Measurements from ENCODE around the gene IL17RC.

The IL17RC gene

GRCh38 chr3:9886328-9886727 is 30.6 kb upstream of the IL17RC start:
- peak overlapping the region; percentile 45 for H4K91ac ChIP-seq (ENCODE audit: low read depth, low read length)
- H4K8ac ChIP-seq (ENCODE audit: low read depth, low read length) = no peak overlapping the region
- H3K23ac ChIP-seq (ENCODE audit: low read length) = no peak overlapping the region
- H3K18ac ChIP-seq (ENCODE audit: low read length) = no peak overlapping the region
- H3K79me1 ChIP-seq (ENCODE audit: low read length) = peaks cover 15% of the 10 kb centered on the region
- H3K27ac ChIP-seq (ENCODE audit: low read depth, low read length) = no peak overlapping the region
- H3K14ac ChIP-seq (ENCODE audit: low read length) = no peak overlapping the region
- no peak overlapping the region for H2AFZ ChIP-seq (ENCODE audit: insufficient read depth, low read length, poor library complexity)
- H2BK5ac ChIP-seq (ENCODE audit: low read depth, low read length, poor library complexity) = no peak overlapping the region
- no peak overlapping the region for H3K4ac ChIP-seq (ENCODE audit: low read depth, low read length)
- H3K4me2 ChIP-seq (ENCODE audit: low read length) = no peak overlapping the region
- no peak overlapping the region for H3K4me3 ChIP-seq (ENCODE audit: low read depth, low read length)
- H2AK5ac ChIP-seq (ENCODE audit: low read length) = no peak overlapping the region
- H3K9me3 ChIP-seq (ENCODE audit: insufficient read depth, low read depth, low read length) = no peaks in the 10 kb centered on the region
- H3K27me3 ChIP-seq (ENCODE audit: insufficient read depth, low read length) = no peaks in the 10 kb centered on the region
- peaks cover 5% of the 10 kb centered on the region for H3K79me2 ChIP-seq (ENCODE audit: control insufficient read depth, insufficient read depth, low read length, poor library complexity)
- peak overlapping the region; percentile 79 for H2BK12ac ChIP-seq (ENCODE audit: low read length)
- no peak overlapping the region for H3K9ac ChIP-seq (ENCODE audit: low read length)
- no peak for DNase-seq
- H2BK120ac ChIP-seq (ENCODE audit: insufficient read depth, low read length, poor library complexity) = no peak overlapping the region
- H4K12ac ChIP-seq (ENCODE audit: low read depth, low read length) = no peak overlapping the region
- H3K4me1 ChIP-seq (ENCODE audit: control insufficient read depth in 1 of 2, insufficient read depth in 2 of 2, low read length in 2 of 2) = peaks cover 0 to 6% of the 10 kb centered on the region in 2 experiments
- H3K36me3 ChIP-seq (ENCODE audit: control insufficient read depth in 1 of 2, insufficient read depth in 2 of 2, low read length in 2 of 2) = no peaks in the 10 kb centered on the region

- Histone ChIP-seq H4K91ac (ENCODE audit: low read depth, low read length) (no peak overlapping the region), H3K9ac (ENCODE audit: low read length) (no peak overlapping the region), H4K8ac (ENCODE audit: low read depth, low read length) (no peak overlapping the region), H2AK5ac (ENCODE audit: low read length) (no peak overlapping the region), H3K18ac (ENCODE audit: low read length) (no peak overlapping the region), H4K12ac (ENCODE audit: low read depth, low read length) (no peak overlapping the region), H3K4me1 (ENCODE audit: control insufficient read depth in 1 of 2, insufficient read depth in 2 of 2, low read length in 2 of 2) (peaks cover 0 to 6% of the 10 kb centered on the region in 2 experiments), H3K79me1 (ENCODE audit: low read length) (peaks cover 15% of the 10 kb centered on the region), H2BK12ac (ENCODE audit: low read length) (no peak overlapping the region), H3K9me3 (ENCODE audit: insufficient read depth, low read depth, low read length) (no peaks in the 10 kb centered on the region), H2BK120ac (ENCODE audit: insufficient read depth, low read length, poor library complexity) (no peak overlapping the region), H3K36me3 (ENCODE audit: control insufficient read depth in 1 of 2, insufficient read depth in 2 of 2, low read length in 2 of 2) (peaks cover 0 to 1% of the 10 kb centered on the region in 2 experiments), H3K79me2 (ENCODE audit: control insufficient read depth, insufficient read depth, low read length, poor library complexity) (peaks cover 5% of the 10 kb centered on the region), H3K4me3 (ENCODE audit: low read depth, low read length) (no peak overlapping the region), H3K4ac (ENCODE audit: low read depth, low read length) (no peak overlapping the region), H3K27ac (ENCODE audit: low read depth, low read length) (no peak overlapping the region), H2BK5ac (ENCODE audit: low read depth, low read length, poor library complexity) (no peak overlapping the region), H2AFZ (ENCODE audit: insufficient read depth, low read length, poor library complexity) (no peak overlapping the region), H3K23ac (ENCODE audit: low read length) (no peak overlapping the region), H3K27me3 (ENCODE audit: insufficient read depth, low read length) (no peaks in the 10 kb centered on the region), H3K14ac (ENCODE audit: low read length) (no peak overlapping the region), H3K4me2 (ENCODE audit: low read length) (no peak overlapping the region)
- no CpG with 5 or more reads among the region's 5 CpGs for WGBS (ENCODE audit: extremely low coverage, insufficient coverage, insufficient read length)
- no peak for DNase-seq
Measured at GRCh38 chr3:9887480-9887879, 29.4 kb upstream of the IL17RC start.

GRCh38 chr3:9888540-9888939 is 28.4 kb upstream of the IL17RC start:
- no peak overlapping the region for H4K12ac ChIP-seq (ENCODE audit: low read depth, low read length)
- no CpG with 5 or more reads among the region's 3 CpGs for WGBS (ENCODE audit: extremely low coverage, insufficient coverage, insufficient read length)
- no peak overlapping the region for H2BK5ac ChIP-seq (ENCODE audit: low read depth, low read length, poor library complexity)

GRCh38 chr3:9889405-9889804 is 27.5 kb upstream of the IL17RC start:
- Histone ChIP-seq H3K79me2 (ENCODE audit: control insufficient read depth, insufficient read depth, low read length, poor library complexity) (peaks cover 5% of the 10 kb centered on the region), H2BK120ac (ENCODE audit: insufficient read depth, low read length, poor library complexity) (no peak overlapping the region), H2BK12ac (ENCODE audit: low read length) (no peak overlapping the region), H3K23ac (ENCODE audit: low read length) (no peak overlapping the region), H3K4me1 (ENCODE audit: control insufficient read depth in 1 of 2, insufficient read depth in 2 of 2, low read length in 2 of 2) (no peaks in the 10 kb centered on the region), H3K27ac (ENCODE audit: low read depth, low read length) (no peak overlapping the region), H3K9ac (ENCODE audit: low read length) (no peak overlapping the region), H3K9me3 (ENCODE audit: insufficient read depth, low read depth, low read length) (no peaks in the 10 kb centered on the region), H3K79me1 (ENCODE audit: low read length) (peaks cover 11% of the 10 kb centered on the region), H4K8ac (ENCODE audit: low read depth, low read length) (no peak overlapping the region), H3K27me3 (ENCODE audit: insufficient read depth, low read length) (no peaks in the 10 kb centered on the region), H2AK5ac (ENCODE audit: low read length) (no peak overlapping the region), H2AFZ (ENCODE audit: insufficient read depth, low read length, poor library complexity) (no peak overlapping the region), H4K91ac (ENCODE audit: low read depth, low read length) (no peak overlapping the region), H2BK5ac (ENCODE audit: low read depth, low read length, poor library complexity) (no peak overlapping the region), H3K4me2 (ENCODE audit: low read length) (no peak overlapping the region), H3K4me3 (ENCODE audit: low read depth, low read length) (no peak overlapping the region), H4K12ac (ENCODE audit: low read depth, low read length) (no peak overlapping the region), H3K36me3 (ENCODE audit: control insufficient read depth in 1 of 2, insufficient read depth in 2 of 2, low read length in 2 of 2) (peaks cover 6 to 10% of the 10 kb centered on the region in 2 experiments), H3K4ac (ENCODE audit: low read depth, low read length) (no peak overlapping the region), H3K14ac (ENCODE audit: low read length) (no peak overlapping the region), H3K18ac (ENCODE audit: low read length) (no peak overlapping the region)
- DNase-seq = no peak
- no CpG with 5 or more reads among the region's 5 CpGs for WGBS (ENCODE audit: extremely low coverage, insufficient coverage, insufficient read length)

More at GRCh38 chr3:9888540-9888939, 28.4 kb upstream of the IL17RC start:
- DNase-seq = no peak
- H4K91ac ChIP-seq (ENCODE audit: low read depth, low read length) = no peak overlapping the region
- peaks cover 6 to 10% of the 10 kb centered on the region in 2 experiments for H3K36me3 ChIP-seq (ENCODE audit: control insufficient read depth in 1 of 2, insufficient read depth in 2 of 2, low read length in 2 of 2)
- peaks cover 5% of the 10 kb centered on the region for H3K79me2 ChIP-seq (ENCODE audit: control insufficient read depth, insufficient read depth, low read length, poor library complexity)
- H3K4me2 ChIP-seq (ENCODE audit: low read length) = no peak overlapping the region
- no peak overlapping the region for H3K18ac ChIP-seq (ENCODE audit: low read length)
- H2AK5ac ChIP-seq (ENCODE audit: low read length) = no peak overlapping the region
- H3K27me3 ChIP-seq (ENCODE audit: insufficient read depth, low read length) = no peaks in the 10 kb centered on the region
- no peak overlapping the region for H3K14ac ChIP-seq (ENCODE audit: low read length)
- no peak overlapping the region for H3K9ac ChIP-seq (ENCODE audit: low read length)
- no peak overlapping the region for H3K23ac ChIP-seq (ENCODE audit: low read length)
- no peak overlapping the region for H3K4ac ChIP-seq (ENCODE audit: low read depth, low read length)
- H3K9me3 ChIP-seq (ENCODE audit: insufficient read depth, low read depth, low read length) = no peaks in the 10 kb centered on the region
- no peak overlapping the region for H2BK12ac ChIP-seq (ENCODE audit: low read length)
- H4K8ac ChIP-seq (ENCODE audit: low read depth, low read length) = no peak overlapping the region
- H3K4me3 ChIP-seq (ENCODE audit: low read depth, low read length) = no peak overlapping the region
- H2AFZ ChIP-seq (ENCODE audit: insufficient read depth, low read length, poor library complexity) = no peak overlapping the region
- H2BK120ac ChIP-seq (ENCODE audit: insufficient read depth, low read length, poor library complexity) = no peak overlapping the region
- peaks cover 15% of the 10 kb centered on the region for H3K79me1 ChIP-seq (ENCODE audit: low read length)
- H3K27ac ChIP-seq (ENCODE audit: low read depth, low read length) = no peak overlapping the region
- H3K4me1 ChIP-seq (ENCODE audit: control insufficient read depth in 1 of 2, insufficient read depth in 2 of 2, low read length in 2 of 2) = peaks cover 0 to 6% of the 10 kb centered on the region in 2 experiments

Measured in trophoblast cell (in vitro differentiated cells and primary cell).